Breast epithelium (tissue), 3 donors: ENCODE results near the gene PTPRG.

Source experiments
- POLR2A ChIP-seq: fragments of 450-650 bp; IDR thresholded peaks from one replicate; pipeline ENCODE4 v1.6.1; 2016; ENCODE audit warnings: antibody characterized with exemption, mild to moderate bottlenecking, moderate library complexity
- TF ChIP-seq, protein P1 (sequence below), 3 donors: fragments of 450-650 bp; IDR thresholded peaks; one replicate each; pipeline ENCODE4 v1.5.1; 2016 to 2017; ENCODE audit warnings: antibody characterized with exemption in 3 of 3, mild to moderate bottlenecking in 3 of 3, moderate library complexity in 3 of 3

DNA sequence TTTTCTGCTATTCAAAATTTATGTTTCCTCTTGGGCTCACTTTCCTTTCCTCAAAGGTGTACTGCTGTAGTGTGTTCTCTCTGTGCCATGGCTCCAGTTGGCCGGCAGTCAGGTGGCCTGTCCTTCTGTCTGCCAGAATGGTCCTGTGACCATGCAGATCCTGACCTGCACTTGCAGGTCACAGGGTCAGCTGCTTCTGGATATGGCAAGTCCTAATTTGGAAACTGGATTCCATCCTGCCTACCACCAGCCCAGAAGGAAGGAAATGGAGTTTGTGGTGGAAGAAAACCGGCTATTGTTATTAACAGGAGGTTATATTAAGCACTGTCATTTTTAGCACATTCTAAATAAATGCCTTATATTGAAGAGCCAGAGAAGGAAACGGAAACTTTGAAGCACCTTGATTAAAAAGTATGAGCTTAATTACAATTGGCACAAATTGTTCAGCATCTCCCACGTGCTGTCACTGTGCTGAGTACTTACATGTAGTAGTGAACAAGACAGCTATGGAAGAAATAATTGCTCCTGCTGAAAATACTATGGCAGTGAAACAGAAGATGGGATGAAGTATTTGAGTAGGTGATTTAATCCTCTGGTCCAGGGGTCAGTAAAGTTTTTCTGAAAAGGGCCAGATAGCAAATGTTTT lies 362.8 kb downstream of the PTPRG start:
- TF ChIP-seq, protein P1, sequence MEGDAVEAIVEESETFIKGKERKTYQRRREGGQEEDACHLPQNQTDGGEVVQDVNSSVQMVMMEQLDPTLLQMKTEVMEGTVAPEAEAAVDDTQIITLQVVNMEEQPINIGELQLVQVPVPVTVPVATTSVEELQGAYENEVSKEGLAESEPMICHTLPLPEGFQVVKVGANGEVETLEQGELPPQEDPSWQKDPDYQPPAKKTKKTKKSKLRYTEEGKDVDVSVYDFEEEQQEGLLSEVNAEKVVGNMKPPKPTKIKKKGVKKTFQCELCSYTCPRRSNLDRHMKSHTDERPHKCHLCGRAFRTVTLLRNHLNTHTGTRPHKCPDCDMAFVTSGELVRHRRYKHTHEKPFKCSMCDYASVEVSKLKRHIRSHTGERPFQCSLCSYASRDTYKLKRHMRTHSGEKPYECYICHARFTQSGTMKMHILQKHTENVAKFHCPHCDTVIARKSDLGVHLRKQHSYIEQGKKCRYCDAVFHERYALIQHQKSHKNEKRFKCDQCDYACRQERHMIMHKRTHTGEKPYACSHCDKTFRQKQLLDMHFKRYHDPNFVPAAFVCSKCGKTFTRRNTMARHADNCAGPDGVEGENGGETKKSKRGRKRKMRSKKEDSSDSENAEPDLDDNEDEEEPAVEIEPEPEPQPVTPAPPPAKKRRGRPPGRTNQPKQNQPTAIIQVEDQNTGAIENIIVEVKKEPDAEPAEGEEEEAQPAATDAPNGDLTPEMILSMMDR (IDR thresholded peaks at IDR 0.05) = no peak
- no peak for TF ChIP-seq POLR2A
